ENCODE data around the gene IER5L.

DNA sequence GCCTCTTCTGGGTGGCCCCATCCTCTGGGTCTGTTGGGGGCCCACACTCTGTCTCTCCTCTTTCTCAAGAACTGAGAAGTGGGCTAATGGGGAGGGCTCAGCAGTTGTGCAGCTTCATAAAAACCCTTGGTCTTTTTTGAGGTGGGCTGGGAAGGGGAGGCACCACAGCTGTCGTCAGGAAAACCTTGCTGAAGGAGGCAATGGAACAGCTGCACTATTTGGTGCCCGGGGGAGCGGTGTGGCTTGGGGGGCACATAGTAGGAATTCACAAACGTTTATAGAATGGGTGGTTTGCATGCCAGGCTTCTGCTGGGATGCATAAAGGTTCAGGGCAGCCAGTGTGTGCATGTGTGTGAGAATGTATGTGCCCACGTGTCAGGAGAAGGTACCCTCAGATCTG lies 3.2 kb upstream of the IER5L start:
- TF ChIP-seq POLR2AphosphoS5 (IDR thresholded peaks at IDR 0.05; ENCODE audit: low read depth) = no peak
- TF ChIP-seq CTCF (IDR thresholded peaks at IDR 0.05; ENCODE audit: insufficient read depth, low read length) = no peak

Measured in HL-60 (cell line).